B cell (primary cell): ENCODE results near the gene QSER1. TPM values are rescaled to one million over a fixed set of nuclear protein-coding genes. Genes with fewer than 3 reads are reported as not detected.

Source experiments
- ATAC-seq: fragments of 200-7000 bp; cut with Tn5 transposase; one replicate; pipeline ENCODE4 v1.10.0; 2021; ENCODE audit warnings: low read depth, mild to moderate bottlenecking, moderate number of reproducible peaks, moderate library complexity
- CTCF ChIA-PET: fragments of 350-600 bp; sonication (Branson Sonifier 250); formaldehyde crosslinking; loops from one replicate; lab custom pipeline; 2021; ENCODE audit warnings: antibody characterized with exemption, inconsistent platforms; lab: Charles Lee
- POLR2A ChIA-PET: fragments of 350-600 bp; sonication (Branson Sonifier 250); formaldehyde crosslinking; loops from one replicate; lab custom pipeline; 2021; ENCODE audit warnings: antibody characterized with exemption; lab: Charles Lee
- DNase-seq: peaks from one replicate; pipeline ENCODE4 v3.0.0; 2013
- H2AFZ ChIP-seq: 2 replicates; pipeline ENCODE4 v1.6.1; 2012; ENCODE audit warnings: mild to moderate bottlenecking, low read depth, low read length; ENCODE audit not compliant: insufficient read depth, poor library complexity, severe bottlenecking
- H3K27ac ChIP-seq, 2 donors: 1 replicate in 1 of 2; 2 replicates in 1 of 2; pipeline ENCODE4 v1.5.1; 2012 to 2013; ENCODE audit warnings: low read length in 2 of 2, mild to moderate bottlenecking in 2 of 2, moderate library complexity in 1 of 2
- H3K27me3 ChIP-seq, 4 experiments: fragments of 200-600 bp in 1 of 4; sonication (generic) in 1 of 4; replicated peaks in 1 of 4; 1 replicate in 2 of 4; 2 replicates in 2 of 4; pipeline versions ENCODE4 v1.6.1 to v1.7.0; 2013 to 2016; ENCODE audit warnings: low read length in 3 of 4, mild to moderate bottlenecking in 2 of 4, mixed read lengths in 1 of 4, moderate library complexity in 1 of 4; ENCODE audit not compliant: insufficient read depth in 4 of 4, control insufficient read depth in 3 of 4; ENCODE audit errors: control extremely low read depth in 1 of 4
- H3K36me3 ChIP-seq, 2 experiments: replicated peaks in 1 of 2; 1 replicate in 1 of 2; 2 replicates in 1 of 2; pipeline versions ENCODE4 v1.6.1 to v1.7.1; 2013; ENCODE audit warnings: low read length in 1 of 2; ENCODE audit not compliant: insufficient read depth in 2 of 2, control insufficient read depth in 1 of 2; ENCODE audit errors: control extremely low read depth in 1 of 2, extremely low read depth in 1 of 2
- H3K4me1 ChIP-seq, 2 donors: fragments of 200-600 bp in 1 of 2; sonication (generic) in 1 of 2; 1 replicate in 1 of 2; 2 replicates in 1 of 2; pipeline versions ENCODE4 v1.5.1 to v1.6.1; 2013 to 2017; ENCODE audit warnings: low read length in 2 of 2; ENCODE audit not compliant: control insufficient read depth in 2 of 2, insufficient read depth in 2 of 2
- H3K4me2 ChIP-seq: replicated peaks from 2 replicates; pipeline ENCODE3; 2012; ENCODE audit warnings: mild to moderate bottlenecking, low read depth, low read length; ENCODE audit not compliant: poor library complexity, severe bottlenecking
- H3K4me3 ChIP-seq, 5 experiments: fragments of 200-600 bp in 1 of 5; sonication (generic) in 1 of 5; 1 replicate in 3 of 5; 2 replicates in 2 of 5; pipeline versions ENCODE4 v1.5.1 to v1.7.0; 2011 to 2016; ENCODE audit warnings: low read length in 4 of 5, mild to moderate bottlenecking in 4 of 5, low read depth in 2 of 5, control low read depth in 1 of 5, moderate library complexity in 1 of 5; ENCODE audit not compliant: insufficient read depth in 1 of 5; ENCODE audit errors: control extremely low read depth in 1 of 5, extremely low read depth in 1 of 5
- H3K79me2 ChIP-seq: fragments of 200-600 bp; sonication (generic); one replicate; pipeline ENCODE4 v1.6.0; 2016; ENCODE audit warnings: low read length; ENCODE audit not compliant: control insufficient read depth, insufficient read depth
- H3K9ac ChIP-seq: fragments of 200-600 bp; sonication (generic); 2 replicates; pipeline ENCODE4 v1.6.1; 2017; ENCODE audit warnings: mild to moderate bottlenecking, low read length, moderate library complexity
- H3K9me3 ChIP-seq, 3 donors: one replicate each; pipeline versions ENCODE4 v1.6.1 to v1.7.1; 2013; ENCODE audit warnings: low read length in 2 of 3; ENCODE audit not compliant: control insufficient read depth in 2 of 3, insufficient read depth in 1 of 3; ENCODE audit errors: control extremely low read depth in 1 of 3
- H4K20me1 ChIP-seq: 2 replicates; pipeline ENCODE4 v1.6.0; 2012; ENCODE audit warnings: mild to moderate bottlenecking, low read length; ENCODE audit not compliant: insufficient read depth, control insufficient read depth, poor library complexity, severe bottlenecking
- H3K27ac Mint-ChIP-seq: one replicate; pipeline ENCODE4 v1.8.0; 2021; ENCODE audit warnings: mixed read lengths
- H3K27me3 Mint-ChIP-seq: one replicate; pipeline ENCODE4 v1.8.0; 2021; ENCODE audit warnings: mixed read lengths
- H3K4me1 Mint-ChIP-seq: one replicate; pipeline ENCODE4 v1.8.0; 2021; ENCODE audit warnings: mixed read lengths
- H3K4me3 Mint-ChIP-seq: one replicate; pipeline ENCODE4 v1.8.0; 2021; ENCODE audit warnings: mixed read lengths
- H3K9me3 Mint-ChIP-seq: one replicate; pipeline ENCODE4 v1.8.0; 2022; ENCODE audit warnings: mixed read lengths; ENCODE audit not compliant: insufficient read depth
- CTCF ChIP-seq: fragments of 200-600 bp; IDR thresholded peaks from one replicate; pipeline ENCODE4 v1.8.0; 2022; ENCODE audit warnings: antibody characterized with exemption, mild to moderate bottlenecking
- EZH2 ChIP-seq: IDR thresholded peaks from 2 replicates; pipeline ENCODE4 v1.6.1; 2012; ENCODE audit warnings: borderline replicate concordance, low read depth, mild to moderate bottlenecking, moderate library complexity, low read length; ENCODE audit not compliant: insufficient read depth, poor library complexity, severe bottlenecking
- WGBS: methylation state at CpG from one replicate; pipeline ENCODE4 v1.1.5; 2013; ENCODE audit warnings: missing lambda C conversion rate; ENCODE audit not compliant: insufficient coverage; 5-methylcytosine and 5-hydroxymethylcytosine counted together
- intact Hi-C: fragments of 100-400 bp; cut with micrococcal nuclease; formaldehyde crosslinking; loops from one replicate; pipeline ENCODE4 v1.10.0; 2022
- polyA plus RNA-seq: library from polyadenylated mRNA; depleted of rRNA; stranded (reverse); fragments of >200 nt; gene quantifications from 2 replicates; pipeline ENCODE4 v1.2.3, GENCODE V29; 2012
- total RNA-seq, 2 donors: library from RNA; stranded (reverse); fragments of 120-200 nt in 1 of 2; gene quantifications; 1 replicate in 1 of 2; 2 replicates in 1 of 2; pipeline versions ENCODE4 v1.2.3 to v1.2.4, GENCODE V29; 2013 to 2022

QSER1 gene
- total and polyA plus RNA-seq, 2 donors (not counting 1 experiment from before 2014, with no cell fraction given): 2.5 to 23.1 TPM

GRCh38 chr11:32953700-32954099 lies 61.1 kb downstream of the QSER1 start:
- Histone ChIP-seq H3K4me3 (no peak overlapping the region), H3K4me1 (no peaks in the 10 kb centered on the region), H4K20me1 (no peaks in the 10 kb centered on the region), H3K9me3 (no peaks in the 10 kb centered on the region), H3K4me2 (no peak overlapping the region), H3K27me3 (no peaks in the 10 kb centered on the region), H3K36me3 (peaks cover 5 to 12% of the 10 kb centered on the region in 2 experiments), H2AFZ (no peak overlapping the region), H3K79me2 (no peaks in the 10 kb centered on the region), H3K9ac (no peak overlapping the region), H3K27ac (no peak overlapping the region)
- Mint-ChIP-seq H3K4me1 (no peaks in the 10 kb centered on the region), H3K4me3 (no peak overlapping the region), H3K27ac (no peak overlapping the region), H3K27me3 (no peaks in the 10 kb centered on the region), H3K9me3 (no peaks in the 10 kb centered on the region)
- POLR2A ChIA-PET: no interaction called here
- intact Hi-C loops: no loop called here
- TF ChIP-seq CTCF: no peak
- TF ChIP-seq EZH2: no peak
- ATAC-seq: no peak
- CTCF ChIA-PET: interaction anchor here (2.1 kb wide), 1 partner anchor 112 kb away, joined by 8 read pairs; no protein-coding TSS in a partner anchor
- no peak for DNase-seq

- DNase-seq (peak; percentile 59), ATAC-seq (no peak)
- TF ChIP-seq CTCF: peak; percentile 81
- TF ChIP-seq EZH2: no peak
- WGBS: no CpG with 5 or more reads among the region's 1 CpG
- Mint-ChIP-seq H3K27ac (no peak overlapping the region), H3K4me1 (no peaks in the 10 kb centered on the region), H3K4me3 (no peak overlapping the region), H3K9me3 (no peaks in the 10 kb centered on the region), H3K27me3 (no peaks in the 10 kb centered on the region)
- Histone ChIP-seq H3K79me2 (no peaks in the 10 kb centered on the region), H3K27ac (no peak overlapping the region), H3K4me3 (no peak overlapping the region), H3K27me3 (no peaks in the 10 kb centered on the region), H3K9ac (no peak overlapping the region), H3K36me3 (peaks cover 7 to 19% of the 10 kb centered on the region in 2 experiments), H4K20me1 (no peaks in the 10 kb centered on the region), H2AFZ (no peak overlapping the region), H3K9me3 (no peaks in the 10 kb centered on the region), H3K4me2 (no peak overlapping the region), H3K4me1 (no peaks in the 10 kb centered on the region)
- intact Hi-C loops: loop anchor here (1.0 to 5.0 kb wide), 3 partner anchors 105 to 782 kb away; no protein-coding TSS in a partner anchor
- ChIA-PET POLR2A (no interaction called here), CTCF (interaction anchor here (0.8 to 13.1 kb wide), 8 partner anchors 8 to 370 kb away, joined by 3 to 186 read pairs (median 4); no protein-coding TSS in a partner anchor)
These were observed 68.0 kb downstream of the QSER1 start for GRCh38 chr11:32960553-32961164.
